Measurements from ENCODE around the gene BTG4. TPM values are rescaled to one million over a fixed set of nuclear protein-coding genes. Genes with fewer than 3 reads are reported as not detected.

The BTG4 gene
- total RNA-seq, 1 experiment from 2014 or later, result not detected

GRCh38 chr11:111463276-111463675, 48.9 kb downstream of the BTG4 start (continued):
- no peak for TF ChIP-seq ATF3 (IDR thresholded peaks at IDR 0.05)
- no peak for TF ChIP-seq CEBPB (IDR thresholded peaks at IDR 0.05; ENCODE audit: low read depth)
- TF ChIP-seq, protein P1, sequence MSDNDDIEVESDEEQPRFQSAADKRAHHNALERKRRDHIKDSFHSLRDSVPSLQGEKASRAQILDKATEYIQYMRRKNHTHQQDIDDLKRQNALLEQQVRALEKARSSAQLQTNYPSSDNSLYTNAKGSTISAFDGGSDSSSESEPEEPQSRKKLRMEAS (IDR thresholded peaks at IDR 0.05), result no peak
- TF ChIP-seq ZFX (IDR thresholded peaks at IDR 0.05), result no peak
- no peak for TF ChIP-seq SIN3A (IDR thresholded peaks at IDR 0.05; ENCODE audit: low read depth)
- no peak for TF ChIP-seq ZNF274 (IDR thresholded peaks at IDR 0.05; ENCODE audit: low read depth, low read length)
- no peak for TF ChIP-seq CTCF (IDR thresholded peaks at IDR 0.05 in 2 of 3, conservative IDR thresholded peaks at IDR 0.05 in 1 of 3; ENCODE audit: borderline replicate concordance in 1 of 3, insufficient read depth in 1 of 3, low read depth in 2 of 3, low read length in 2 of 3)
- no peak for TF ChIP-seq TCF7L2 (IDR thresholded peaks at IDR 0.05; ENCODE audit: borderline replicate concordance, extremely low read depth, insufficient read depth, insufficient read length)

- H3K9me3 ChIP-seq (ENCODE audit: control insufficient read depth in 1 of 2, insufficient read depth in 1 of 2, low read depth in 1 of 2, low read length in 2 of 2), result no peaks in the 10 kb centered on the region
- no TSS peak for BruUV-seq (replicated peaks)
- peaks cover 0 to 4% of the 10 kb centered on the region in 2 experiments; a peak in 1 of 4 replicates for H3K4me1 ChIP-seq (ENCODE audit: control insufficient read depth in 1 of 2, insufficient read depth in 2 of 2, low read length in 2 of 2)
- no peak overlapping the region for H3K27ac ChIP-seq (ENCODE audit: low read depth, low read length)
- no peak overlapping the region for H2AFZ ChIP-seq (ENCODE audit: low read depth, low read length, poor library complexity, severe bottlenecking)
- CTCF ChIA-PET, result no interaction called here
- no peaks in the 10 kb centered on the region for H4K20me1 ChIP-seq (ENCODE audit: insufficient read depth)
- DNase-seq (ENCODE audit: low read depth, low spot score) (no peak), ATAC-seq (no peak)
- H3K36me3 ChIP-seq (ENCODE audit: control insufficient read depth in 1 of 2, insufficient read depth in 2 of 2, low read length in 2 of 2), result no peaks in the 10 kb centered on the region
- H3K9ac ChIP-seq (ENCODE audit: low read length), result no peak overlapping the region
- intact Hi-C loops (cut with micrococcal nuclease), result no loop called here
- H3K79me2 ChIP-seq (ENCODE audit: insufficient read depth, low read length), result no peaks in the 10 kb centered on the region
- POLR2A ChIA-PET, result no interaction called here
- RAD21 ChIA-PET (ENCODE audit: low non-redundant PET in 1 of 2, low total read pairs in 2 of 2, uncharacterized antibody in 2 of 2, unreplicated experiment in 2 of 2), result no interaction called here
- H3K9me2 ChIP-seq (ENCODE audit: insufficient read depth), result no peaks in the 10 kb centered on the region
- H3K27me3 ChIP-seq (ENCODE audit: insufficient read depth, low read length), result peaks cover 6% of the 10 kb centered on the region; the same call in 1 of the 2 replicates
- TF ChIP-seq RAD21 (IDR thresholded peaks at IDR 0.05; ENCODE audit: low read depth) (no peak), EZH2 (IDR thresholded peaks at IDR 0.05) (no peak), EGR1 (IDR thresholded peaks at IDR 0.05; ENCODE audit: low read depth) (no peak), JUND (IDR thresholded peaks at IDR 0.05) (no peak), CTCF (IDR thresholded peaks at IDR 0.05 in 2 of 3, conservative IDR thresholded peaks at IDR 0.05 in 1 of 3; ENCODE audit: borderline replicate concordance in 1 of 3, insufficient read depth in 1 of 3, low read depth in 2 of 3, low read length in 2 of 3) (no peak), YY1 (IDR thresholded peaks at IDR 0.05; ENCODE audit: extremely low read depth, insufficient replicate concordance, low read depth, low read length) (no peak), SIN3A (IDR thresholded peaks at IDR 0.05; ENCODE audit: low read depth) (no peak), POLR2AphosphoS5 (IDR thresholded peaks at IDR 0.05; ENCODE audit: low read depth, low read length) (no peak), ZNF274 (IDR thresholded peaks at IDR 0.05; ENCODE audit: low read depth, low read length) (no peak), SRF (IDR thresholded peaks at IDR 0.05; ENCODE audit: low read depth) (no peak), ELF1 (IDR thresholded peaks at IDR 0.05; ENCODE audit: borderline replicate concordance, low read depth) (no peak), TCF7L2 (IDR thresholded peaks at IDR 0.05; ENCODE audit: borderline replicate concordance, extremely low read depth, insufficient read depth, insufficient read length) (no peak), ZFX (IDR thresholded peaks at IDR 0.05) (no peak), SP1 (IDR thresholded peaks at IDR 0.05; ENCODE audit: low read depth) (no peak)
- TF ChIP-seq, protein P2, sequence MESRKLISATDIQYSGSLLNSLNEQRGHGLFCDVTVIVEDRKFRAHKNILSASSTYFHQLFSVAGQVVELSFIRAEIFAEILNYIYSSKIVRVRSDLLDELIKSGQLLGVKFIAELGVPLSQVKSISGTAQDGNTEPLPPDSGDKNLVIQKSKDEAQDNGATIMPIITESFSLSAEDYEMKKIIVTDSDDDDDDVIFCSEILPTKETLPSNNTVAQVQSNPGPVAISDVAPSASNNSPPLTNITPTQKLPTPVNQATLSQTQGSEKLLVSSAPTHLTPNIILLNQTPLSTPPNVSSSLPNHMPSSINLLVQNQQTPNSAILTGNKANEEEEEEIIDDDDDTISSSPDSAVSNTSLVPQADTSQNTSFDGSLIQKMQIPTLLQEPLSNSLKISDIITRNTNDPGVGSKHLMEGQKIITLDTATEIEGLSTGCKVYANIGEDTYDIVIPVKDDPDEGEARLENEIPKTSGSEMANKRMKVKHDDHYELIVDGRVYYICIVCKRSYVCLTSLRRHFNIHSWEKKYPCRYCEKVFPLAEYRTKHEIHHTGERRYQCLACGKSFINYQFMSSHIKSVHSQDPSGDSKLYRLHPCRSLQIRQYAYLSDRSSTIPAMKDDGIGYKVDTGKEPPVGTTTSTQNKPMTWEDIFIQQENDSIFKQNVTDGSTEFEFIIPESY (IDR thresholded peaks at IDR 0.05; ENCODE audit: extremely low read depth, insufficient replicate concordance, low read length), result no peak
- H3K4me3 ChIP-seq (replicated peaks in 1 of 2; ENCODE audit: low read depth in 1 of 2, low read length in 2 of 2), result no peak overlapping the region
- no peak overlapping the region for H3K4me2 ChIP-seq (ENCODE audit: low read length)
These were observed 49.9 kb downstream of the BTG4 start for GRCh38 chr11:111462329-111462728.

Data from HCT116 (cell line).